GM12873 (cell line): ENCODE results near the gene GPRC6A.

Experiments used
- TF ChIP-seq, protein P1 (sequence below): IDR thresholded peaks from 2 replicates; pipeline ENCODE4 v1.5.1; 2012; ENCODE audit warnings: low read depth, mild to moderate bottlenecking, moderate library complexity, low read length, control low read depth; ENCODE audit not compliant: insufficient read depth; ENCODE audit errors: missing control alignments

Gene GPRC6A

DNA sequence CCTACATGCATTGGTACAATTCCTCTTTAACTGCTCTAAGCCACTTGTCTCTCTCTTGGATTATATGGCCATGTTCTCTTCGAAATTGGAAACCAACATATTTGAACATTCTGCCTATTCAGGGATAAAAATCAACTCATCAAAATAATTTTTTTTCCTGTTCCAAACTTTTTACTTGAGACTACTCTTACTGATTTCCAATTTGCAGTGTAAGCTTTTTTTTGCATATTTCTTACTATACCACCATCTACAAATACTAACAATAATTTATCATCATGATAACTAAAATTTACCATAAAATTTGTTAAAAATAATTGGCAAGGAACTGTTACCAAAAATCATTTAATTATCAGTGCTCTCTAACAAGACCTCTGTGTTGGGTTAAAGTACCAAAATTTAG is 56.4 kb downstream of the GPRC6A start:
- TF ChIP-seq, protein P1, sequence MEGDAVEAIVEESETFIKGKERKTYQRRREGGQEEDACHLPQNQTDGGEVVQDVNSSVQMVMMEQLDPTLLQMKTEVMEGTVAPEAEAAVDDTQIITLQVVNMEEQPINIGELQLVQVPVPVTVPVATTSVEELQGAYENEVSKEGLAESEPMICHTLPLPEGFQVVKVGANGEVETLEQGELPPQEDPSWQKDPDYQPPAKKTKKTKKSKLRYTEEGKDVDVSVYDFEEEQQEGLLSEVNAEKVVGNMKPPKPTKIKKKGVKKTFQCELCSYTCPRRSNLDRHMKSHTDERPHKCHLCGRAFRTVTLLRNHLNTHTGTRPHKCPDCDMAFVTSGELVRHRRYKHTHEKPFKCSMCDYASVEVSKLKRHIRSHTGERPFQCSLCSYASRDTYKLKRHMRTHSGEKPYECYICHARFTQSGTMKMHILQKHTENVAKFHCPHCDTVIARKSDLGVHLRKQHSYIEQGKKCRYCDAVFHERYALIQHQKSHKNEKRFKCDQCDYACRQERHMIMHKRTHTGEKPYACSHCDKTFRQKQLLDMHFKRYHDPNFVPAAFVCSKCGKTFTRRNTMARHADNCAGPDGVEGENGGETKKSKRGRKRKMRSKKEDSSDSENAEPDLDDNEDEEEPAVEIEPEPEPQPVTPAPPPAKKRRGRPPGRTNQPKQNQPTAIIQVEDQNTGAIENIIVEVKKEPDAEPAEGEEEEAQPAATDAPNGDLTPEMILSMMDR, result no peak

GRCh38 chr6:116767715-116768114 is 61.2 kb downstream of the GPRC6A start:
- TF ChIP-seq, protein P1, result no peak

GRCh38 chr6:116766506-116767176 is 62.2 kb downstream of the GPRC6A start:
- TF ChIP-seq, protein P1, result no peak

GRCh38 chr6:116764961-116765841 is 63.7 kb downstream of the GPRC6A start, which contains the start of gene FAM162B:
Gene FAM162B, minus strand, starts transcription at chr6:116765719. Its CDS starts 143 bp downstream, at chr6:116765576.
- TF ChIP-seq, protein P1, result no peak

DNA sequence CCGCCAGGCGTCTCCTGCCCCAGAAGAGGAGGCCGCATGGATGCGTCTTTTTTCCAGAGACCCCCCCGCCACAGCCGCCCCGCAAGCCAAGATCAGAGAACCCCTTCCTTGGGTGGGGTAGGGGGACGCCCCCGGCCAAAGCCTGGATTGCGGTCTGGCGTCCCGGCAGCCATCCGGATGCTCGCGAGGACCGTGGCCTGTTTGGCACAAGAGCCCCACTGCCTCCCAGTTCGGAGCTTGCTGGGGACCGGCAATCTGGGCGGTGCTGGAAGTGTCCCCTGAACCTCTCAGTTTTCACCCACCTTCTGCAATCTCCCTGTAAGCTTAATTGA is 64.3 kb downstream of the GPRC6A start:
- TF ChIP-seq, protein P1, result no peak

DNA sequence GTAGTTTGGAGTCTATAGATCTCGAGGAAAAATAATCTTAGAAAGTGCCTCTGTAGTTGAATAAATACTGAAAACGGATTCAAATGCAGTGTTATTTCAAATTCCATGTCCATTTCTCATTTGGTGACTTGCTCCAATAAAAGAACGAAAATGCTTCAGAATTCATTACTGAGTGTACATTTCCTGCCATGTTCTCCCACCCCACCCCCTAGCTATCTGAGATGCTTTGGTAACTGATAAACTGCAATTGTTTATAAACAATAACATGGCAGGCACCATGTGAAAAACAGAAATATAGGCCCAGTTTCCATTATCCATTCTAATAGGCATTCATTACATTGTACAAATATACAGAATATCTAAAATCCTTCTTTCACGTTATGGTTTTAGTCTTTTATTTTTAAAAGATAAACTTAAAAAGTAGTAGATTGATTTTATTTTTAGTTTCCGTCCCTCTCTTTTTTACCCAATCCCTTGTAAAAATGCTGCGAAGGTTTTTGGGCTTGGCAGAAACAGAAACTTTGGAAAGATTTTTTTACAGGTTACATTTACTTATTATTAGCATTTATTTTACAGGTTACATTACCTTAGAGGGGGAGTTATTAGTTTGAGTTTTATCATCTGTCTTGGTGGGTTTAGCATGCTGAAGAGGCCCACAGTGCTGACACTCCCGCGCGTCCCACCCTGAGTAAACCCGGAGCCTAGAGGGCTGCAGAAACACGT is 64.8 kb downstream of the GPRC6A start:
- TF ChIP-seq, protein P1, result no peak

DNA sequence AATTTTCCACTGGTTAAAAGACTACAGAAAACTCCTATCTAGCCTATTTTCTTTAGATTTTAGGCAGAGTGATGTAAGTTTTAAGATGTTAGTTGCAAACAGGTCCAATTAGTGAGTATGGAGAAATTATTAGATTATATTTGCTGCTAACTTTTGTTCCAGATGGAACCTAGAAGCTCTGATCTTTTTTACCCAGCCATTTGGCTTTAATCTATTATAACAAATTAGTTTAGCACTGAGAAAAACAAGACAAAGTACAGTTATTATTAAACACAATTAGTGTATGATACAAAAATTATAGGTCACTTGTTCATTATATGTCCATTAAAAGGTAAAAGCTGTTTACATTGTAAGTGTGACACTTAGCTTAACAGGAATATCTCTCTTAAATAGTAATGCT is 65.8 kb downstream of the GPRC6A start:
- TF ChIP-seq, protein P1, result no peak
